Heart left ventricle (tissue), 13 donors: Measurements from ENCODE around the gene CYB5R3.

Experiments
- POLR2A ChIP-seq, 2 donors: fragments of 450-650 bp; IDR thresholded peaks; one replicate each; pipeline ENCODE4 v1.6.1; 2017; ENCODE audit warnings: antibody characterized with exemption in 2 of 2, mild to moderate bottlenecking in 2 of 2, moderate library complexity in 2 of 2
- TF ChIP-seq, protein P1 (sequence below), 12 donors: fragments of 200-600 bp; sonication (generic) in 4 of 12; IDR thresholded peaks; one replicate each; pipeline versions ENCODE4 v1.5.0 to v1.8.0; 2018 to 2022; ENCODE audit warnings: antibody characterized with exemption in 12 of 12, mild to moderate bottlenecking in 5 of 12
- donor health status: ischemic (EF 13 %, LVEDD 7.1; RV severe dilation, severe dysfunction).
- donor health status: DM: no; HTN: yes; CAD: no.
- donor health status: DM: no; HTN: no; CAD: no.
- donor health status: ischemic (EF 25% LVEDD 6.9; RV normal size, moderate dysfunction).
- donor health status: ischemic (EF 25% LVEDD 5.7; RV mildly dilated, moderate dysfunction).
- donor health status: ischemic (EF 35%, LVEDD 5.7; RV mildly dilated, moderate dysfunction).
- donor health status: nonischemic (EF 11% LVEDD 7.7; RV severe dilation, severe dysfunction).
- donor health status: DM: yes; HTN: yes; CAD: no.
- donor health status: PGD.
- donor health status: ischemic (EF 29% LVEDD 5.4; RV normal size, mild dysfunction).
- donor health status: nonischemic (EF 23%, LVEDD 6.1; RV moderate dilation, normal function).

DNA sequence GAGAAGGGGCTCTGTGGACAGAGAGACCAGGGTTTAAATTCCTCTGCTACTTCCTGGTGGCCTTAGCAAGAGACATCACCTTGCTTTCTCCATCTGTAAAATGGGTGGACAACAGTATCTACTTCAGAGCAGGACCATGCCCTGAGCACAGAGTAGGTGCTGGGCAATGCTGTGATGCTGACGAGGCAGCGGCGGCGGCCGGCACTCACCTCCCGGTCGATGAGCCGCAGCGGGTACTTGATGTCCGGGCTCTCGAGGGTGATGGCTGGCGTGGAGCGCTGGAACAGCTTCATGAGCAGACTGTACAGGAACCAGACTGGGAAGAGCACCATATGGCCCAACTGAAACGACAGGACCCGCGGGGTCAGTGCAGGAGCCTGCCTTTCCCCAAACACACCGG, 12.7 kb downstream of the CYB5R3 start:
- TF ChIP-seq, protein P1, sequence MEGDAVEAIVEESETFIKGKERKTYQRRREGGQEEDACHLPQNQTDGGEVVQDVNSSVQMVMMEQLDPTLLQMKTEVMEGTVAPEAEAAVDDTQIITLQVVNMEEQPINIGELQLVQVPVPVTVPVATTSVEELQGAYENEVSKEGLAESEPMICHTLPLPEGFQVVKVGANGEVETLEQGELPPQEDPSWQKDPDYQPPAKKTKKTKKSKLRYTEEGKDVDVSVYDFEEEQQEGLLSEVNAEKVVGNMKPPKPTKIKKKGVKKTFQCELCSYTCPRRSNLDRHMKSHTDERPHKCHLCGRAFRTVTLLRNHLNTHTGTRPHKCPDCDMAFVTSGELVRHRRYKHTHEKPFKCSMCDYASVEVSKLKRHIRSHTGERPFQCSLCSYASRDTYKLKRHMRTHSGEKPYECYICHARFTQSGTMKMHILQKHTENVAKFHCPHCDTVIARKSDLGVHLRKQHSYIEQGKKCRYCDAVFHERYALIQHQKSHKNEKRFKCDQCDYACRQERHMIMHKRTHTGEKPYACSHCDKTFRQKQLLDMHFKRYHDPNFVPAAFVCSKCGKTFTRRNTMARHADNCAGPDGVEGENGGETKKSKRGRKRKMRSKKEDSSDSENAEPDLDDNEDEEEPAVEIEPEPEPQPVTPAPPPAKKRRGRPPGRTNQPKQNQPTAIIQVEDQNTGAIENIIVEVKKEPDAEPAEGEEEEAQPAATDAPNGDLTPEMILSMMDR (IDR thresholded peaks at IDR 0.05), result no peak
- TF ChIP-seq POLR2A (IDR thresholded peaks at IDR 0.05), result no peak
